Cardiac muscle cell (in vitro differentiated cells and primary cell): ENCODE measurements around the gene NNMT. TPM values are rescaled to one million over a fixed set of nuclear protein-coding genes. Genes with fewer than 3 reads are reported as not detected.
A peak's percentile ranks its signal among the peaks of the same experiment; 100 is the strongest.

ENCODE experiments used
- DNase-seq, 2 donors: peaks; one replicate each; pipeline versions ENCODE4 v3.0.0 to v3.0.0-alpha.2; 2010 to 2017; ENCODE audit warnings: low read depth in 1 of 2, low spot score in 1 of 2
- H3K27ac ChIP-seq: fragments of 200-600 bp; sonication (generic); 2 replicates; pipeline ENCODE4 v1.5.1; 2016
- H3K27me3 ChIP-seq: fragments of 200-600 bp; sonication (generic); 2 replicates; pipeline ENCODE4 v1.6.0; 2016; ENCODE audit warnings: control low read depth
- H3K36me3 ChIP-seq: fragments of 200-600 bp; sonication (generic); 2 replicates; pipeline ENCODE4 v1.5.1; 2016; ENCODE audit warnings: control low read depth
- H3K4me1 ChIP-seq: fragments of 200-600 bp; sonication (generic); 2 replicates; pipeline ENCODE4 v1.8.1; 2017; ENCODE audit warnings: low read depth, mild to moderate bottlenecking, mixed run types
- H3K4me3 ChIP-seq: fragments of 200-600 bp; sonication (generic); 2 replicates; pipeline ENCODE4 v1.5.1; 2016; ENCODE audit warnings: mild to moderate bottlenecking
- H3K9me3 ChIP-seq: fragments of 200-600 bp; sonication (generic); 2 replicates; pipeline ENCODE4 v1.5.1; 2017; ENCODE audit warnings: low read depth, mild to moderate bottlenecking, control low read depth
- CTCF ChIP-seq: IDR thresholded peaks from 2 replicates; pipeline ENCODE4 v1.5.1; 2012; ENCODE audit warnings: low read depth, mild to moderate bottlenecking, low read length
- polyA plus RNA-seq: library from polyadenylated mRNA; unstranded; fragments of >200 nt; fragmentation: Nextera tagmentation; extraction: Ambion mirVana; gene quantifications from 2 replicates; pipeline ENCODE4 v1.2.1, GENCODE V29; 2016
- total RNA-seq: library from RNA; depleted of rRNA; stranded (reverse); fragments of >200 nt; gene quantifications from 2 replicates; pipeline ENCODE4 v1.2.3, GENCODE V29; 2016

NNMT gene
- total and polyA plus RNA-seq, 2 experiments from 2014 or later = 2.0 TPM; not detected in 1

- no peak for DNase-seq
- TF ChIP-seq CTCF = no peak
- peaks cover 29% of the 10 kb centered on the region for H3K27me3 ChIP-seq
Measured at GRCh38 chr11:114276077-114276476, 20.1 kb upstream of the NNMT start.

GRCh38 chr11:114277637-114278341, 18.4 kb upstream of the NNMT start:
- no peak for DNase-seq
- Histone ChIP-seq H3K27me3 (peaks cover 21% of the 10 kb centered on the region), H3K36me3 (no peaks in the 10 kb centered on the region), H3K4me3 (no peak overlapping the region), H3K4me1 (no peaks in the 10 kb centered on the region), H3K9me3 (no peaks in the 10 kb centered on the region), H3K27ac (no peak overlapping the region)
- TF ChIP-seq CTCF = no peak

More at GRCh38 chr11:114276077-114276476, 20.1 kb upstream of the NNMT start:
- no peaks in the 10 kb centered on the region for H3K9me3 ChIP-seq
- no peak overlapping the region for H3K27ac ChIP-seq
- H3K36me3 ChIP-seq = no peaks in the 10 kb centered on the region
- no peaks in the 10 kb centered on the region for H3K4me1 ChIP-seq
- H3K4me3 ChIP-seq = no peak overlapping the region

GRCh38 chr11:114278342-114279065, 17.7 kb upstream of the NNMT start:
- Histone ChIP-seq H3K27me3 (peaks cover 21% of the 10 kb centered on the region), H3K4me1 (no peaks in the 10 kb centered on the region), H3K36me3 (no peaks in the 10 kb centered on the region), H3K9me3 (no peaks in the 10 kb centered on the region), H3K4me3 (no peak overlapping the region), H3K27ac (no peak overlapping the region)
- DNase-seq = no peak
- TF ChIP-seq CTCF = no peak

- Histone ChIP-seq H3K27ac (no peak overlapping the region), H3K4me3 (no peak overlapping the region), H3K4me1 (no peaks in the 10 kb centered on the region), H3K27me3 (peaks cover 18% of the 10 kb centered on the region), H3K9me3 (no peaks in the 10 kb centered on the region), H3K36me3 (no peaks in the 10 kb centered on the region)
- DNase-seq = peak in 1 of 2 donors; percentile 54
- TF ChIP-seq CTCF = no peak
Measured at GRCh38 chr11:114279792-114280546, 16.2 kb upstream of the NNMT start.

- no peak overlapping the region for H3K27ac ChIP-seq
- DNase-seq = peak; percentile 84 to 95
- peak; percentile 70 for TF ChIP-seq CTCF
- H3K4me3 ChIP-seq = no peak overlapping the region
- no peaks in the 10 kb centered on the region for H3K9me3 ChIP-seq
- no peaks in the 10 kb centered on the region for H3K4me1 ChIP-seq
- H3K36me3 ChIP-seq = no peaks in the 10 kb centered on the region
- H3K27me3 ChIP-seq = peaks cover 11% of the 10 kb centered on the region
Measured at GRCh38 chr11:114280696-114281095, 15.5 kb upstream of the NNMT start.
